NCI-H2227 treated with DMSO at 0.1 percent for 48 hours (cell line): Measurements from ENCODE around the gene SND1.
A peak's percentile ranks its signal among the peaks of the same experiment; 100 is the strongest.
"Not testable (repeated sequence)": the region's sequence is repeated elsewhere in the genome, so short reads cannot be mapped to it uniquely, and the experiment has no call there.

ENCODE experiments used
- DNase-seq: peaks from one replicate; lab custom pipeline; 2025; lab: John Stamatoyannopoulos, UW

The SND1 gene

GRCh38 chr7:127832592-127832991 lies 180.6 kb downstream of the SND1 start:
- no peak for DNase-seq

- DNase-seq: no peak
These were observed 181.6 kb downstream of the SND1 start for GRCh38 chr7:127833641-127834040.

GRCh38 chr7:127835679-127836078 lies 183.7 kb downstream of the SND1 start:
- no peak for DNase-seq

GRCh38 chr7:127837816-127838410 lies 185.9 kb downstream of the SND1 start:
- not testable (repeated sequence) for DNase-seq

- DNase-seq: no peak
These were observed 186.9 kb downstream of the SND1 start for GRCh38 chr7:127838816-127839415.

- DNase-seq: no peak
These were observed 188.4 kb downstream of the SND1 start for GRCh38 chr7:127840226-127840951.

- no peak for DNase-seq
These were observed 192.2 kb downstream of the SND1 start for GRCh38 chr7:127844165-127844564.

GRCh38 chr7:127844707-127845331 lies 192.8 kb downstream of the SND1 start:
- peak; percentile 42 for DNase-seq

GRCh38 chr7:127845522-127846214 lies 193.7 kb downstream of the SND1 start:
- no peak for DNase-seq

GRCh38 chr7:127847641-127848040 lies 195.6 kb downstream of the SND1 start:
- no peak for DNase-seq

- no peak for DNase-seq
These were observed 196.2 kb downstream of the SND1 start for GRCh38 chr7:127848241-127848640.

GRCh38 chr7:127850195-127850594 lies 198.2 kb downstream of the SND1 start:
- no peak for DNase-seq

GRCh38 chr7:127854383-127854782 lies 202.4 kb downstream of the SND1 start:
- DNase-seq: no peak

- DNase-seq: no peak
These were observed 205.5 kb downstream of the SND1 start for GRCh38 chr7:127857464-127857841.

GRCh38 chr7:127858091-127858914 lies 206.3 kb downstream of the SND1 start:
- no peak for DNase-seq

- no peak for DNase-seq
These were observed 206.9 kb downstream of the SND1 start for GRCh38 chr7:127858915-127859189.

- DNase-seq: no peak
These were observed 207.3 kb downstream of the SND1 start for GRCh38 chr7:127859330-127859729.

GRCh38 chr7:127862525-127862924 lies 210.5 kb downstream of the SND1 start:
- DNase-seq: no peak

- DNase-seq: no peak
These were observed 211.1 kb downstream of the SND1 start for GRCh38 chr7:127863082-127863481.

GRCh38 chr7:127865466-127865865 lies 213.5 kb downstream of the SND1 start:
- no peak for DNase-seq

GRCh38 chr7:127870231-127870907 lies 218.4 kb downstream of the SND1 start:
- no peak for DNase-seq
